Osteocyte (in vitro differentiated cells): ENCODE measurements around the gene C1QTNF1. TPM values are rescaled to one million over a fixed set of nuclear protein-coding genes. Genes with fewer than 3 reads are reported as not detected.

ENCODE experiments used
- DNase-seq: peaks from one replicate; pipeline ENCODE4 v3.0.0; 2021; ENCODE audit warnings: mixed read lengths; ENCODE audit not compliant: unreplicated experiment; ENCODE audit errors: extremely low spot score
- H3K27ac Mint-ChIP-seq: one replicate; pipeline ENCODE4 v1.8.0; 2021; ENCODE audit warnings: mild to moderate bottlenecking, mixed read lengths; ENCODE audit not compliant: unreplicated experiment
- H3K27me3 Mint-ChIP-seq: one replicate; pipeline ENCODE4 v1.8.0; 2021; ENCODE audit warnings: mixed read lengths; ENCODE audit not compliant: unreplicated experiment
- H3K36me3 Mint-ChIP-seq: one replicate; pipeline ENCODE4 v1.8.0; 2021; ENCODE audit warnings: mixed read lengths; ENCODE audit not compliant: unreplicated experiment
- H3K4me1 Mint-ChIP-seq: one replicate; pipeline ENCODE4 v1.8.0; 2021; ENCODE audit warnings: mixed read lengths; ENCODE audit not compliant: unreplicated experiment
- H3K4me3 Mint-ChIP-seq: one replicate; pipeline ENCODE4 v1.8.0; 2021; ENCODE audit warnings: mild to moderate bottlenecking, moderate library complexity, mixed read lengths; ENCODE audit not compliant: unreplicated experiment
- H3K9me3 Mint-ChIP-seq: one replicate; pipeline ENCODE4 v1.8.0; 2021; ENCODE audit warnings: mixed read lengths; ENCODE audit not compliant: unreplicated experiment
- CTCF ChIP-seq: fragments of 200-600 bp; sonication (generic); IDR thresholded peaks from 2 replicates; pipeline ENCODE4 v1.5.0; 2021; ENCODE audit warnings: antibody characterized with exemption, mild to moderate bottlenecking, moderate library complexity
- total RNA-seq: library from RNA; stranded (reverse); gene quantifications from 2 replicates; pipeline ENCODE4 v1.2.1, GENCODE V29; 2021

C1QTNF1 gene
- total RNA-seq, 1 donor from 2014 or later, result 203 TPM

GRCh38 chr17:79003661-79004411, 20.1 kb upstream of the C1QTNF1 start:
- no peak overlapping the region for H3K27ac Mint-ChIP-seq
- H3K9me3 Mint-ChIP-seq, result no peaks in the 10 kb centered on the region
- H3K4me1 Mint-ChIP-seq, result peaks cover 28% of the 10 kb centered on the region
- H3K27me3 Mint-ChIP-seq, result no peaks in the 10 kb centered on the region
- no peak overlapping the region for H3K4me3 Mint-ChIP-seq
- peaks cover 9% of the 10 kb centered on the region for H3K36me3 Mint-ChIP-seq
- no peak for TF ChIP-seq CTCF
- no peak for DNase-seq

GRCh38 chr17:79005063-79005861, 18.7 kb upstream of the C1QTNF1 start:
- Mint-ChIP-seq H3K9me3 (no peaks in the 10 kb centered on the region), H3K27me3 (no peaks in the 10 kb centered on the region), H3K4me3 (no peak overlapping the region)

GRCh38 chr17:79006046-79006445, 17.9 kb upstream of the C1QTNF1 start:
- H3K36me3 Mint-ChIP-seq, result peaks cover 6% of the 10 kb centered on the region
- no peak for DNase-seq
- TF ChIP-seq CTCF, result no peak
- H3K27ac Mint-ChIP-seq, result no peak overlapping the region
- H3K4me3 Mint-ChIP-seq, result no peak overlapping the region
- no peaks in the 10 kb centered on the region for H3K27me3 Mint-ChIP-seq
- H3K4me1 Mint-ChIP-seq, result peaks cover 38% of the 10 kb centered on the region
- H3K9me3 Mint-ChIP-seq, result no peaks in the 10 kb centered on the region

More at GRCh38 chr17:79005063-79005861, 18.7 kb upstream of the C1QTNF1 start:
- DNase-seq, result no peak
- peaks cover 35% of the 10 kb centered on the region for H3K4me1 Mint-ChIP-seq
- no peak for TF ChIP-seq CTCF
- H3K36me3 Mint-ChIP-seq, result peaks cover 6% of the 10 kb centered on the region
- H3K27ac Mint-ChIP-seq, result peak overlapping the region; percentile 7

- H3K36me3 Mint-ChIP-seq, result peaks cover 6% of the 10 kb centered on the region
- TF ChIP-seq CTCF, result no peak
- peak overlapping the region; percentile 46 for H3K27ac Mint-ChIP-seq
- peak overlapping the region; percentile 18 for H3K4me3 Mint-ChIP-seq
- H3K4me1 Mint-ChIP-seq, result peaks cover 39% of the 10 kb centered on the region
- DNase-seq, result no peak
- no peaks in the 10 kb centered on the region for H3K9me3 Mint-ChIP-seq
- no peaks in the 10 kb centered on the region for H3K27me3 Mint-ChIP-seq
Measured at GRCh38 chr17:79006794-79007503, 17.0 kb upstream of the C1QTNF1 start.
